Peyer's patch (tissue), 4 donors: ENCODE results near the gene FRMD5.

ENCODE experiments used
- POLR2A ChIP-seq, 2 donors: fragments of 450-650 bp; IDR thresholded peaks; one replicate each; pipeline ENCODE4 v1.5.1; 2017; ENCODE audit warnings: antibody characterized with exemption in 2 of 2, mild to moderate bottlenecking in 2 of 2, moderate library complexity in 2 of 2
- TF ChIP-seq, protein P1 (sequence below), 6 experiments: fragments of 450-650 bp in 4 of 6; fragments of 200-600 bp in 2 of 6; sonication (generic) in 1 of 6; IDR thresholded peaks; one replicate each; pipeline ENCODE4 v1.5.1; 2017 to 2019; ENCODE audit warnings: antibody characterized with exemption in 6 of 6, mild to moderate bottlenecking in 3 of 6, moderate library complexity in 1 of 6

DNA sequence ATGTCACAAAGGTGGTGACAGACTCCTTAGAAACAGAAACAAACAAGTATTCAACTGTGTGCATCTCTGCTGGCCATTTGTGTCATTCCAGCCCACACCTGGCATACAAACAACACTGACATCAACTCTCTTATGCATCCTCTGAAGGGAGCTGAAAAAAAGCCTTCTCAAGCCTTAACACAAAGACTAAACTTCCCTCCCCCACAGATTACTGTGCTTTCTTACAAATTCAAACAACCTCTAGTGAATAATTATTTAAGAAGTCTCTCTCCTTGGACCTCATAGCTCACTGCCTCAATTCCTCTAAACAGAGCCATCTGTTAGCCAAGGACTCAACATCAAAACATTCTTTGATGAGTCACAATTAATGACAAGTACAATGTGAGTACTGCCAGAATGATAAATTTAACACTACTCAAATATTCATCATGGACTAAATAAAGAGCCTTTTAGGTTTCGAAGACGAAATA lies 236.2 kb downstream of the FRMD5 start:
- TF ChIP-seq, protein P1, sequence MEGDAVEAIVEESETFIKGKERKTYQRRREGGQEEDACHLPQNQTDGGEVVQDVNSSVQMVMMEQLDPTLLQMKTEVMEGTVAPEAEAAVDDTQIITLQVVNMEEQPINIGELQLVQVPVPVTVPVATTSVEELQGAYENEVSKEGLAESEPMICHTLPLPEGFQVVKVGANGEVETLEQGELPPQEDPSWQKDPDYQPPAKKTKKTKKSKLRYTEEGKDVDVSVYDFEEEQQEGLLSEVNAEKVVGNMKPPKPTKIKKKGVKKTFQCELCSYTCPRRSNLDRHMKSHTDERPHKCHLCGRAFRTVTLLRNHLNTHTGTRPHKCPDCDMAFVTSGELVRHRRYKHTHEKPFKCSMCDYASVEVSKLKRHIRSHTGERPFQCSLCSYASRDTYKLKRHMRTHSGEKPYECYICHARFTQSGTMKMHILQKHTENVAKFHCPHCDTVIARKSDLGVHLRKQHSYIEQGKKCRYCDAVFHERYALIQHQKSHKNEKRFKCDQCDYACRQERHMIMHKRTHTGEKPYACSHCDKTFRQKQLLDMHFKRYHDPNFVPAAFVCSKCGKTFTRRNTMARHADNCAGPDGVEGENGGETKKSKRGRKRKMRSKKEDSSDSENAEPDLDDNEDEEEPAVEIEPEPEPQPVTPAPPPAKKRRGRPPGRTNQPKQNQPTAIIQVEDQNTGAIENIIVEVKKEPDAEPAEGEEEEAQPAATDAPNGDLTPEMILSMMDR (IDR thresholded peaks at IDR 0.05): no peak
- no peak for TF ChIP-seq POLR2A (IDR thresholded peaks at IDR 0.05)
